BE2C (cell line): ENCODE data around the gene WDR62.
A peak's percentile ranks its signal among the peaks of the same experiment; 100 is the strongest.

ENCODE experiments used
- DNase-seq: peaks from one replicate; pipeline ENCODE4 v3.0.0-alpha.2; 2020
- H3K27me3 ChIP-seq: fragments of 250-450 bp; sonication (Bioruptor Pico); 2 replicates; pipeline ENCODE4 v1.5.1; 2020; ENCODE audit warnings: mild to moderate bottlenecking
- H3K36me3 ChIP-seq: fragments of 250-450 bp; sonication (Bioruptor Pico); 2 replicates; pipeline ENCODE4 v1.5.1; 2020; ENCODE audit warnings: mild to moderate bottlenecking
- H3K4me1 ChIP-seq: fragments of 250-450 bp; sonication (Bioruptor Pico); 2 replicates; pipeline ENCODE4 v1.5.1; 2020
- H3K4me3 ChIP-seq: 2 replicates; pipeline ENCODE4 v1.5.1; 2011; ENCODE audit warnings: low read depth, low read length
- H3K9me3 ChIP-seq: fragments of 250-450 bp; sonication (Bioruptor Pico); 2 replicates; pipeline ENCODE4 v1.5.1; 2020
- CTCF ChIP-seq: IDR thresholded peaks from 2 replicates; pipeline ENCODE4 v1.5.1; 2012; ENCODE audit warnings: mild to moderate bottlenecking, low read depth, low read length

The WDR62 gene

GRCh38 chr19:36112678-36113077 lies 58.0 kb downstream of the WDR62 start:
- Histone ChIP-seq H3K27me3 (no peaks in the 10 kb centered on the region), H3K4me1 (no peaks in the 10 kb centered on the region), H3K4me3 (no peak overlapping the region), H3K9me3 (no peaks in the 10 kb centered on the region), H3K36me3 (peaks cover 15% of the 10 kb centered on the region; the same call in 1 of the 2 replicates)
- no peak for TF ChIP-seq CTCF
- no peak for DNase-seq

GRCh38 chr19:36113425-36113824 lies 58.7 kb downstream of the WDR62 start:
- peak overlapping the region; percentile 90 for H3K4me3 ChIP-seq
- DNase-seq = no peak
- H3K36me3 ChIP-seq = peaks cover 20% of the 10 kb centered on the region
- H3K9me3 ChIP-seq = no peaks in the 10 kb centered on the region
- H3K27me3 ChIP-seq = no peaks in the 10 kb centered on the region
- no peaks in the 10 kb centered on the region for H3K4me1 ChIP-seq
- TF ChIP-seq CTCF = no peak

- Histone ChIP-seq H3K9me3 (no peaks in the 10 kb centered on the region), H3K4me3 (peak overlapping the region; percentile 90), H3K27me3 (no peaks in the 10 kb centered on the region), H3K36me3 (peaks cover 20% of the 10 kb centered on the region), H3K4me1 (no peaks in the 10 kb centered on the region)
- TF ChIP-seq CTCF = 0 out of 2 replicates have a peak, but pooled peaks have one; percentile 0
- DNase-seq = no peak
Observed at GRCh38 chr19:36113894-36114720, 59.4 kb downstream of the WDR62 start.

GRCh38 chr19:36114721-36115452 lies 60.2 kb downstream of the WDR62 start, which contains the start of gene POLR2I:
Gene POLR2I (minus strand): TSS chr19:36114875. CDS start chr19:36114856, 19 bp downstream.
- Histone ChIP-seq H3K4me1 (no peaks in the 10 kb centered on the region), H3K36me3 (peaks cover 20% of the 10 kb centered on the region), H3K27me3 (no peaks in the 10 kb centered on the region), H3K4me3 (peak within 1 kb of the TSS; percentile 90), H3K9me3 (no peaks in the 10 kb centered on the region)
- peak; percentile 99 for DNase-seq
- TF ChIP-seq CTCF = no peak

- Histone ChIP-seq H3K4me1 (no peaks in the 10 kb centered on the region), H3K36me3 (peaks cover 20% of the 10 kb centered on the region), H3K9me3 (no peaks in the 10 kb centered on the region), H3K4me3 (peak within 1 kb of the TSS; percentile 90), H3K27me3 (no peaks in the 10 kb centered on the region)
- TF ChIP-seq CTCF = no peak
- no peak for DNase-seq
Observed at GRCh38 chr19:36115453-36116343, 61.0 kb downstream of the WDR62 start, which contains the start of gene TBCB. Gene TBCB (plus strand): TSS chr19:36115468. CDS start chr19:36115561, 93 bp downstream.
